Neural progenitor cell (in vitro differentiated cells): ENCODE data around the gene DACT1. TPM values are rescaled to one million over a fixed set of nuclear protein-coding genes. Genes with fewer than 3 reads are reported as not detected.

Experiments
- DNase-seq: peaks from one replicate; pipeline ENCODE4 v3.0.0-alpha.2; 2016; ENCODE audit warnings: low spot score
- H2AFZ ChIP-seq: fragments of 200-600 bp; sonication (generic); replicated peaks from 2 replicates; pipeline ENCODE4 v1.6.1; 2016; ENCODE audit warnings: antibody characterized with exemption
- H3F3A ChIP-seq: fragments of 200-600 bp; sonication (generic); 2 replicates; pipeline ENCODE4 v1.6.1; 2016; ENCODE audit warnings: antibody characterized with exemption, low read depth
- H3K27ac ChIP-seq: fragments of 200-600 bp; sonication (generic); 2 replicates; pipeline ENCODE4 v1.5.1; 2016; ENCODE audit warnings: mild to moderate bottlenecking
- H3K27me3 ChIP-seq: fragments of 200-600 bp; sonication (generic); 2 replicates; pipeline ENCODE4 v1.6.1; 2016; ENCODE audit warnings: mild to moderate bottlenecking, moderate library complexity
- H3K36me3 ChIP-seq: fragments of 200-600 bp; sonication (generic); 2 replicates; pipeline ENCODE4 v1.5.1; 2016
- H3K4me1 ChIP-seq: fragments of 200-600 bp; sonication (generic); 2 replicates; pipeline ENCODE4 v1.6.1; 2016; ENCODE audit warnings: mixed run types
- H3K4me2 ChIP-seq: fragments of 200-600 bp; sonication (generic); 2 replicates; pipeline ENCODE4 v1.6.1; 2016
- H3K4me3 ChIP-seq: fragments of 200-600 bp; sonication (generic); 2 replicates; pipeline ENCODE4 v1.5.1; 2016
- H3K79me2 ChIP-seq: fragments of 200-600 bp; sonication (generic); 2 replicates; pipeline ENCODE4 v1.6.1; 2016; ENCODE audit warnings: low read depth
- H3K9ac ChIP-seq: fragments of 200-600 bp; sonication (generic); 2 replicates; pipeline ENCODE4 v1.6.1; 2016
- H3K9me3 ChIP-seq: fragments of 200-600 bp; sonication (generic); 2 replicates; pipeline ENCODE4 v1.5.1; 2016; ENCODE audit warnings: low read depth
- H4K20me1 ChIP-seq: fragments of 200-600 bp; sonication (generic); 2 replicates; pipeline ENCODE4 v1.6.1; 2016; ENCODE audit warnings: low read depth
- H3K27ac Mint-ChIP-seq: 3 replicates; pipeline ENCODE4 v1.8.0; 2021; ENCODE audit warnings: mixed read lengths
- H3K27me3 Mint-ChIP-seq: 2 replicates; pipeline ENCODE4 v1.8.0; 2022; ENCODE audit warnings: low read depth, mild to moderate bottlenecking, inconsistent platforms, moderate library complexity, mixed read lengths; ENCODE audit not compliant: insufficient read depth
- H3K36me3 Mint-ChIP-seq: 3 replicates; pipeline ENCODE4 v1.8.0; 2021; ENCODE audit warnings: mixed read lengths
- H3K4me1 Mint-ChIP-seq: 3 replicates; pipeline ENCODE4 v1.8.0; 2021; ENCODE audit warnings: mixed read lengths
- H3K4me3 Mint-ChIP-seq: 3 replicates; pipeline ENCODE4 v1.8.0; 2021; ENCODE audit warnings: mild to moderate bottlenecking, moderate library complexity, mixed read lengths
- H3K9me3 Mint-ChIP-seq: 3 replicates; pipeline ENCODE4 v1.8.0; 2020; ENCODE audit warnings: mixed read lengths
- CTCF ChIP-seq: fragments of 200-600 bp; sonication (generic); IDR thresholded peaks from 2 replicates; pipeline ENCODE4 v1.5.1; 2017; ENCODE audit warnings: antibody characterized with exemption, mild to moderate bottlenecking
- EZH2 ChIP-seq: fragments of 200-600 bp; sonication (generic); IDR thresholded peaks from 2 replicates; pipeline ENCODE4 v1.6.1; 2017; ENCODE audit warnings: antibody characterized with exemption, mild to moderate bottlenecking, moderate library complexity
- EZH2phosphoT487 ChIP-seq: fragments of 200-600 bp; sonication (generic); IDR thresholded peaks from 2 replicates; pipeline ENCODE4 v1.6.1; 2017; ENCODE audit warnings: antibody characterized with exemption
- total RNA-seq: library from RNA; depleted of rRNA; stranded (reverse); fragments of >200 nt; gene quantifications from 2 replicates; pipeline ENCODE4 v1.2.3, GENCODE V29; 2015; ENCODE audit warnings: low replicate concordance

The DACT1 gene
- total RNA-seq, 1 donor from 2014 or later = 3.4 TPM

GRCh38 chr14:58620011-58620410, 17.8 kb upstream of the DACT1 start:
- H3K9me3 ChIP-seq = no peaks in the 10 kb centered on the region
- H3K4me1 Mint-ChIP-seq = no peaks in the 10 kb centered on the region
- H3K27ac Mint-ChIP-seq = no peak overlapping the region
- no peak overlapping the region for H3K4me3 Mint-ChIP-seq
- no peaks in the 10 kb centered on the region for H4K20me1 ChIP-seq
- TF ChIP-seq EZH2phosphoT487 = no peak
- no peak for TF ChIP-seq EZH2
- TF ChIP-seq CTCF = no peak
- H3K4me1 ChIP-seq = no peaks in the 10 kb centered on the region
- peaks cover 5% of the 10 kb centered on the region for H3K27me3 Mint-ChIP-seq
- H3K36me3 Mint-ChIP-seq = no peaks in the 10 kb centered on the region
- H3K27me3 ChIP-seq = no peaks in the 10 kb centered on the region
- H3K36me3 ChIP-seq = no peaks in the 10 kb centered on the region
- H3K79me2 ChIP-seq = no peaks in the 10 kb centered on the region
- no peaks in the 10 kb centered on the region for H3F3A ChIP-seq
- H3K4me3 ChIP-seq = no peak overlapping the region
- DNase-seq = no peak
- no peak overlapping the region for H3K9ac ChIP-seq
- H3K4me2 ChIP-seq = no peak overlapping the region
- no peak overlapping the region for H3K27ac ChIP-seq
- no peak overlapping the region for H2AFZ ChIP-seq
- no peaks in the 10 kb centered on the region for H3K9me3 Mint-ChIP-seq

- Mint-ChIP-seq H3K4me1 (peaks cover 24% of the 10 kb centered on the region), H3K27me3 (peaks cover 9% of the 10 kb centered on the region), H3K36me3 (no peaks in the 10 kb centered on the region), H3K4me3 (no peak overlapping the region), H3K9me3 (no peaks in the 10 kb centered on the region), H3K27ac (no peak overlapping the region)
- peaks cover 5% of the 10 kb centered on the region for H4K20me1 ChIP-seq
- H3F3A ChIP-seq = peaks cover 34% of the 10 kb centered on the region
- H3K4me1 ChIP-seq = peaks cover 26% of the 10 kb centered on the region
- no peak overlapping the region for H2AFZ ChIP-seq
- H3K9me3 ChIP-seq = no peaks in the 10 kb centered on the region
- H3K79me2 ChIP-seq = no peaks in the 10 kb centered on the region
- peaks cover 24% of the 10 kb centered on the region for H3K27me3 ChIP-seq
- no peak overlapping the region for H3K4me3 ChIP-seq
- no peak overlapping the region for H3K4me2 ChIP-seq
- H3K9ac ChIP-seq = no peak overlapping the region
- H3K27ac ChIP-seq = no peak overlapping the region
- no peaks in the 10 kb centered on the region for H3K36me3 ChIP-seq
- no peak for DNase-seq
- TF ChIP-seq CTCF (no peak), EZH2 (no peak), EZH2phosphoT487 (no peak)
Measured at GRCh38 chr14:58625438-58625837, 12.3 kb upstream of the DACT1 start.

GRCh38 chr14:58626431-58626831, 11.3 kb upstream of the DACT1 start:
- H3K9ac ChIP-seq = no peak overlapping the region
- DNase-seq = no peak
- no peaks in the 10 kb centered on the region for H3K9me3 Mint-ChIP-seq
- H3K4me1 ChIP-seq = peaks cover 29% of the 10 kb centered on the region
- peaks cover 30% of the 10 kb centered on the region for H3K4me1 Mint-ChIP-seq
- no peaks in the 10 kb centered on the region for H3K79me2 ChIP-seq
- H3K4me3 Mint-ChIP-seq = no peak overlapping the region
- H3K27ac ChIP-seq = no peak overlapping the region
- peaks cover 5% of the 10 kb centered on the region for H4K20me1 ChIP-seq
- H3F3A ChIP-seq = peaks cover 41% of the 10 kb centered on the region
- H2AFZ ChIP-seq = no peak overlapping the region
- no peak overlapping the region for H3K4me3 ChIP-seq
- peaks cover 9% of the 10 kb centered on the region for H3K27me3 Mint-ChIP-seq
- TF ChIP-seq EZH2 = no peak
- TF ChIP-seq CTCF = no peak
- TF ChIP-seq EZH2phosphoT487 = no peak
- no peaks in the 10 kb centered on the region for H3K36me3 Mint-ChIP-seq
- no peak overlapping the region for H3K27ac Mint-ChIP-seq
- peaks cover 34% of the 10 kb centered on the region for H3K27me3 ChIP-seq
- no peaks in the 10 kb centered on the region for H3K9me3 ChIP-seq
- no peaks in the 10 kb centered on the region for H3K36me3 ChIP-seq
- no peak overlapping the region for H3K4me2 ChIP-seq
